A549 (cell line): ENCODE measurements around the gene TBCC.

Experiments used
- CEBPB ChIP-seq, 2 experiments: fragments of >200 bp in 1 of 2; sonication (Bioruptor Twin) in 1 of 2; formaldehyde crosslinking in 1 of 2; IDR thresholded peaks; 2 replicates each; pipeline ENCODE4 v1.6.1; 2012 to 2016
- CTCF ChIP-seq: fragments of >200 bp; sonication (Bioruptor Twin); formaldehyde crosslinking; IDR thresholded peaks from 3 replicates; pipeline ENCODE4 v1.5.1; 2016
- E2F6 ChIP-seq: IDR thresholded peaks from 2 replicates; pipeline ENCODE4 v1.6.1; 2012; ENCODE audit warnings: low read depth, borderline replicate concordance
- EHF ChIP-seq: fragments of 250-450 bp; sonication (Bioruptor Pico); IDR thresholded peaks from 2 replicates; pipeline ENCODE4 v1.5.0; 2020; ENCODE audit warnings: mild to moderate bottlenecking
- ELK1 ChIP-seq: fragments of 150-350 bp; IDR thresholded peaks from 2 replicates; pipeline ENCODE4 v1.6.1; 2014; ENCODE audit warnings: low read depth, mild to moderate bottlenecking, low read length
- EP300 ChIP-seq, 2 experiments: fragments of >200 bp; sonication (Bioruptor Twin); formaldehyde crosslinking; IDR thresholded peaks; 2 replicates in 1 of 2; 3 replicates in 1 of 2; pipeline ENCODE4 v1.6.1; 2016 to 2017
- HDAC2 ChIP-seq: fragments of 200-600 bp; sonication (generic); IDR thresholded peaks from 2 replicates; pipeline ENCODE4 v1.6.1; 2016
- JUNB ChIP-seq: fragments of >200 bp; sonication (Bioruptor Twin); formaldehyde crosslinking; IDR thresholded peaks from 2 replicates; pipeline ENCODE4 v1.6.1; 2016
- POLR2A ChIP-seq: IDR thresholded peaks from 2 replicates; pipeline ENCODE4 v1.6.1; 2012; ENCODE audit warnings: mild to moderate bottlenecking, low read length
- RCOR1 ChIP-seq: fragments of 150-350 bp; IDR thresholded peaks from 2 replicates; pipeline ENCODE4 v1.6.1; 2014; ENCODE audit warnings: antibody characterized with exemption, low read length, low read depth
- RFX5 ChIP-seq: fragments of 450-650 bp; IDR thresholded peaks from 2 replicates; pipeline ENCODE4 v1.7.1; 2014; ENCODE audit warnings: antibody characterized with exemption, mild to moderate bottlenecking, moderate library complexity
- SMC3 ChIP-seq: fragments of >200 bp; sonication (Bioruptor Twin); formaldehyde crosslinking; IDR thresholded peaks from 3 replicates; pipeline ENCODE4 v1.6.1; 2018; ENCODE audit warnings: inconsistent platforms

- TF ChIP-seq EP300 (IDR thresholded peaks at IDR 0.05) (no peak), RCOR1 (no peak), ELK1 (no peak), EHF (CRISPR knock-in tag) (no peak), HDAC2 (no peak), POLR2A (no peak), RFX5 (no peak), CTCF (no peak), SMC3 (no peak), CEBPB (IDR thresholded peaks at IDR 0.05) (no peak), E2F6 (no peak), JUNB (no peak)
Measured at GRCh38 chr6:42714098-42714761, 31.7 kb downstream of the TBCC start.
